GM12892 (cell line): ENCODE measurements around the gene C20orf144.

Source experiments
- POLR2A ChIP-seq: IDR thresholded peaks from 2 replicates; pipeline ENCODE4 v1.6.1; 2011; ENCODE audit warnings: low read depth, low read length, control low read depth
- POLR2AphosphoS5 ChIP-seq: IDR thresholded peaks from 2 replicates; pipeline ENCODE4 v1.6.1; 2011; ENCODE audit warnings: low read depth, low read length, control low read depth
- TAF1 ChIP-seq: IDR thresholded peaks from 2 replicates; pipeline ENCODE4 v1.6.1; 2011; ENCODE audit warnings: low read depth, mild to moderate bottlenecking, control low read depth, low read length, borderline replicate concordance

DNA sequence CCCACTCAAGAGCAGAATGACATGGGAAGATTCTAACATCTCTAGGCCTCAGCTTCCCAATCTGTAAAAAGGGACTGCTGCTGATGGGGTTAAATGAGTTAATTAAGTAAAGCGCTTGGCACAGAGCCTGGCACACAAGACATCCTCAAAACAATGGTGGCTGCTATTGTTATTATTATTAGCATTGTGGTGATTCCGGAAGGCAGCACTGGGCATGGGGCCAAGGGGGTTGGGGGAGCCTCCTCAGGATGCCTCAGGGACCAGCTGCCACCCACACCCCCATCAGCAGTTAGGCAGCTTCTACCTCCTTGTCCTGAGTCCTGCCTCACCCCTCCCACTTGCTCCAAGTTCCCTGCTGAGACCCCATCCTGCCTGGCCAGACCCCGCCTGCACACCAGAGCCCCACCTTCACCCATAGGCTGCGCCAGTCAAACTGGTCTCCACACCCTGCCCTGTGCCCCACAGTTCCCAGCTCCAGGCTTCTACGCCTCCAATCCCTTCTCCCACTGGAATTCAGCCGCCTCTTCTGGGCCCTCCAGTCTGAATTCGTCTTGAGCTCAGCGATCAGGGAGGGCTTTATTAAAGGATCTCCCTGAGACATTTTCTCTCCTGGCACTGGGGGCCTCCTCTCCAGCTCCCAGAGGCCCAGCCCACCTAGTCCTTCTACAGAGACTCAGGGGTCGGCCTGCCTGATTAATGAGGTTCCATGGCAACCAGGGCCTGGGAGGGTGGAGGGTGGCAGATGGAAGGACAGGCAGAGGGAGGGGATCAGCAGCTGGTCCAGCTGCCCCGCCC is 22.6 kb downstream of the C20orf144 start:
- TF ChIP-seq POLR2A (no peak), POLR2AphosphoS5 (no peak), TAF1 (no peak)
